Measurements from ENCODE around the gene ANO8. TPM values are rescaled to one million over a fixed set of nuclear protein-coding genes. Genes with fewer than 3 reads are reported as not detected.
A peak's percentile ranks its signal among the peaks of the same experiment; 100 is the strongest.

ANO8 gene
- total RNA-seq, 1 donor from 2014 or later = 34.8 TPM

GRCh38 chr19:17338433-17339078 is 3.9 kb upstream of the ANO8 start:
- Histone ChIP-seq H3K9me3 (no peaks in the 10 kb centered on the region), H3K27me3 (no peaks in the 10 kb centered on the region), H3K4me1 (peaks cover 15 to 23% of the 10 kb centered on the region in 2 donors), H3K27ac (no peak overlapping the region), H3K36me3 (peaks cover 5 to 7% of the 10 kb centered on the region in 2 donors), H3K4me3 (peak overlapping the region; percentile 84 to 91)
- intact Hi-C loops (cut with DNase I) = no loop called here
- TF ChIP-seq, protein P1, sequence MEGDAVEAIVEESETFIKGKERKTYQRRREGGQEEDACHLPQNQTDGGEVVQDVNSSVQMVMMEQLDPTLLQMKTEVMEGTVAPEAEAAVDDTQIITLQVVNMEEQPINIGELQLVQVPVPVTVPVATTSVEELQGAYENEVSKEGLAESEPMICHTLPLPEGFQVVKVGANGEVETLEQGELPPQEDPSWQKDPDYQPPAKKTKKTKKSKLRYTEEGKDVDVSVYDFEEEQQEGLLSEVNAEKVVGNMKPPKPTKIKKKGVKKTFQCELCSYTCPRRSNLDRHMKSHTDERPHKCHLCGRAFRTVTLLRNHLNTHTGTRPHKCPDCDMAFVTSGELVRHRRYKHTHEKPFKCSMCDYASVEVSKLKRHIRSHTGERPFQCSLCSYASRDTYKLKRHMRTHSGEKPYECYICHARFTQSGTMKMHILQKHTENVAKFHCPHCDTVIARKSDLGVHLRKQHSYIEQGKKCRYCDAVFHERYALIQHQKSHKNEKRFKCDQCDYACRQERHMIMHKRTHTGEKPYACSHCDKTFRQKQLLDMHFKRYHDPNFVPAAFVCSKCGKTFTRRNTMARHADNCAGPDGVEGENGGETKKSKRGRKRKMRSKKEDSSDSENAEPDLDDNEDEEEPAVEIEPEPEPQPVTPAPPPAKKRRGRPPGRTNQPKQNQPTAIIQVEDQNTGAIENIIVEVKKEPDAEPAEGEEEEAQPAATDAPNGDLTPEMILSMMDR (IDR thresholded peaks at IDR 0.05) = no peak
- DNase-seq (ENCODE audit: low spot score in 2 of 2) = no peak

GRCh38 chr19:17337675-17338432 is 3.2 kb upstream of the ANO8 start:
- peak overlapping the region; percentile 84 to 91 for H3K4me3 ChIP-seq

DNA sequence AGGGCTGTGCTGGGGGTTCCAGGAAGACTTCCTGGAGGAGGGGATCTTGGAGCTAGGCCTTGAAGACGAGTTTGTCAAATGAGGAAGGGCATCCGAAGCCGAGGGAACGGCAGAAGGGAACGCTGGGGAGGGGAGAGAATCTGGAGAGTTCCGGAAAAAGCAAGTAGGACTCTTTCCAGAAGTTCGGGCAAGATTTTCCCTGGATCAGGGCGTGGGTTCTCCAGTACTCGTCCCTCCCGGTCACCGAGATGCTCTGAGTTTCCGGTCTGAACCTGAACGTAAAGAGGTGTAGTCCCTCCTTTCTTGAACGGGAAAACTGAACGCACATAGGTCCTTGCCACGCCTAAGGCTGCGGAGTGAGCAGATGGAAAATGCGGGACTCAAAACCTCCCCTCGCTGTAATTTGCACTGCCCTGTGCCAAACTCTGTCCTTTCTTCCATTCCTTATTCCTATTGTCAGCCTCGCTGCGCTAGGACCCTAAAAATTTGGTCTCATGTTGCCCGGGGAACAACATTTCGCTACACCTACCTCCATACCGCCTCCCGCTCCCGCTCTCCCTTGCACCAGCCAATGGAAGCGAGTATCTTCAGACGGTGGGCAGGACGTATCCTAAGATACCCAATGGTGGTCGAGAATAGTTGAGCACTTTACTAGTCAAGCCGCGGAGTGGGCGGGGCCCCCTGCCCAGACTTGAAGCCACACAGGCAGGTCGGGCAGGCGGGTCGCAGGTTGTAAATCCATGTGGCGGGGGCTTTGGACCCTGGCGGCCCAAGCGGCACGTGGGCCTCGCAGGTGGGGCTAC is 2.4 kb upstream of the ANO8 start, which contains the start of gene GTPBP3:
TSS of gene GTPBP3 (plus strand) at position 682 of the 803 bp plus-strand sequence. CDS start at position 741, 59 bp downstream.
- Histone ChIP-seq H3K4me3 (peak within 1 kb of the TSS; percentile 84 to 91), H3K27ac (peak within 1 kb of the TSS; percentile 91 to 95), H3K36me3 (peaks cover 5% of the 10 kb centered on the region in 2 donors), H3K27me3 (no peaks in the 10 kb centered on the region), H3K4me1 (peaks cover 15 to 23% of the 10 kb centered on the region in 2 donors), H3K9me3 (no peaks in the 10 kb centered on the region)
- peak; percentile 97 to 99 for DNase-seq (ENCODE audit: low spot score in 2 of 2)
- TF ChIP-seq, protein P1 (IDR thresholded peaks at IDR 0.05) = no peak
- intact Hi-C loops (cut with DNase I) = loop anchor here (1.0 to 2.0 kb wide), 3 partner anchors 54 to 132 kb away; partner anchors contain the start of gene BABAM1

More at GRCh38 chr19:17337675-17338432, 3.2 kb upstream of the ANO8 start:
- intact Hi-C loops (cut with DNase I) = loop anchor here (1.0 to 2.0 kb wide), 3 partner anchors 53 to 131 kb away; partner anchors contain the start of gene BABAM1
- Histone ChIP-seq H3K9me3 (no peaks in the 10 kb centered on the region), H3K4me1 (peaks cover 15 to 23% of the 10 kb centered on the region in 2 donors), H3K27me3 (no peaks in the 10 kb centered on the region), H3K27ac (peak overlapping the region in 1 of 2 donors; percentile 16), H3K36me3 (peaks cover 5% of the 10 kb centered on the region in 2 donors)
- no peak for DNase-seq (ENCODE audit: low spot score in 2 of 2)
- TF ChIP-seq, protein P1 (IDR thresholded peaks at IDR 0.05) = no peak

DNA sequence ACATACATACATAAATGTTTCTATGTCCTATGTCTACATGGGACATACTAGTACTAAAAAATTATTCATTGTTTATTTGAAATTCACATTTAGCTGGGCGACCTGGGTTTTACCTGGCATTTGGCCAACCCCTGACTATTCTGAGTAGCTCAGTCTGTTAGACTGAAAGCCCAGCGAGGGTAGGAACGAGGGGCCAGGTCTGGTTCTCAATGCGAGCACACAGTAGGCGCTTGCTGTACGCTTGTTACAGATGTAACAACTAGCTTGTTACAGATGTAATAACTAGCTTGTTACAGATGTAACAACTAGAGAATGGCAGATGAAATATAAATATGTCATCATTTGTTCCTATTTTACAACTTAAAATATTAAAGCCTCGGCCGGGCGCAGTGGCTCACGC is 920 bp upstream of the ANO8 start:
- no peaks in the 10 kb centered on the region for H3K27me3 ChIP-seq
- H3K36me3 ChIP-seq = no peaks in the 10 kb centered on the region
- H3K9me3 ChIP-seq = no peaks in the 10 kb centered on the region
- H3K4me3 ChIP-seq = peak overlapping the region in 1 of 2 donors; percentile 97
- intact Hi-C loops (cut with DNase I) = loop anchor here (2.0 kb wide), 1 partner anchor 31 kb away; the partner anchor contains the start of gene MRPL34
- H3K27ac ChIP-seq = no peak overlapping the region
- H3K4me1 ChIP-seq = peaks cover 15 to 23% of the 10 kb centered on the region in 2 donors
- no peak for DNase-seq (ENCODE audit: low spot score in 2 of 2)
- TF ChIP-seq, protein P1 (IDR thresholded peaks at IDR 0.05) = no peak

Data from ascending aorta (tissue), 2 donors.